ENCODE measurements around the gene TMEM154.
A peak's percentile ranks its signal among the peaks of the same experiment; 100 is the strongest.

TMEM154 gene

GRCh38 chr4:152679414-152680281, at the start of gene TMEM154:
TMEM154 (minus strand) TSS chr4:152679997; CDS start chr4:152679933, 64 bp downstream.
- peak; percentile 24 for DNase-seq (ENCODE audit: low read depth)

GRCh38 chr4:152729466-152729865, 49.7 kb upstream of the TMEM154 start:
- no peak for DNase-seq (ENCODE audit: low read depth)

- no peak for DNase-seq (ENCODE audit: low read depth)
These were observed 48.5 kb upstream of the TMEM154 start for GRCh38 chr4:152728343-152728742.

GRCh38 chr4:152727784-152728183, 48.0 kb upstream of the TMEM154 start:
- no peak for DNase-seq (ENCODE audit: low read depth)

- DNase-seq (ENCODE audit: low read depth) = no peak
These were observed 44.7 kb upstream of the TMEM154 start for GRCh38 chr4:152724494-152724893.

GRCh38 chr4:152723236-152723635, 43.4 kb upstream of the TMEM154 start:
- DNase-seq (ENCODE audit: low read depth) = no peak

GRCh38 chr4:152719801-152720556, 40.2 kb upstream of the TMEM154 start:
- no peak for DNase-seq (ENCODE audit: low read depth)

GRCh38 chr4:152719291-152719690, 39.5 kb upstream of the TMEM154 start:
- DNase-seq (ENCODE audit: low read depth) = no peak

- DNase-seq (ENCODE audit: low read depth) = no peak
These were observed 35.3 kb upstream of the TMEM154 start for GRCh38 chr4:152715076-152715475.

- no peak for DNase-seq (ENCODE audit: low read depth)
These were observed 34.3 kb upstream of the TMEM154 start for GRCh38 chr4:152713951-152714705.

- DNase-seq (ENCODE audit: low read depth) = no peak
These were observed 30.1 kb upstream of the TMEM154 start for GRCh38 chr4:152709675-152710438.

GRCh38 chr4:152708796-152709195, 29.0 kb upstream of the TMEM154 start:
- no peak for DNase-seq (ENCODE audit: low read depth)

- no peak for DNase-seq (ENCODE audit: low read depth)
These were observed 28.6 kb upstream of the TMEM154 start for GRCh38 chr4:152708361-152708760.

GRCh38 chr4:152707632-152708031, 27.8 kb upstream of the TMEM154 start:
- no peak for DNase-seq (ENCODE audit: low read depth)

GRCh38 chr4:152705903-152706302, 26.1 kb upstream of the TMEM154 start:
- DNase-seq (ENCODE audit: low read depth) = no peak

- DNase-seq (ENCODE audit: low read depth) = no peak
These were observed 25.0 kb upstream of the TMEM154 start for GRCh38 chr4:152704788-152705187.

GRCh38 chr4:152700151-152700550, 20.4 kb upstream of the TMEM154 start:
- no peak for DNase-seq (ENCODE audit: low read depth)

- DNase-seq (ENCODE audit: low read depth) = no peak
These were observed 19.5 kb upstream of the TMEM154 start for GRCh38 chr4:152699313-152699712.

- DNase-seq (ENCODE audit: low read depth) = no peak
These were observed 18.3 kb upstream of the TMEM154 start for GRCh38 chr4:152698089-152698499.

- no peak for DNase-seq (ENCODE audit: low read depth)
These were observed 17.7 kb upstream of the TMEM154 start for GRCh38 chr4:152697284-152698088.

- DNase-seq (ENCODE audit: low read depth) = no peak
These were observed 17.0 kb upstream of the TMEM154 start for GRCh38 chr4:152696764-152697261.
